ENCODE data around the gene PVR. TPM values are rescaled to one million over a fixed set of nuclear protein-coding genes. Genes with fewer than 3 reads are reported as not detected.

Gene PVR
- total and polyA plus RNA-seq, 10 of the 15 experiments (the other 5 are each of a cell fraction or from before 2014, with no cell fraction given): 0.07 to 4.0 (median 1.9) TPM

GRCh38 chr19:44640518-44640917 is 3.2 kb upstream of the PVR start (continued):
- TF ChIP-seq BCLAF1 (IDR thresholded peaks at IDR 0.05): no peak
- no peak for TF ChIP-seq ZNF207 (IDR thresholded peaks at IDR 0.05; ENCODE audit: borderline replicate concordance)

- H3K9me3 ChIP-seq (replicated peaks; ENCODE audit: control insufficient read depth, insufficient read depth, low read length): no peaks in the 10 kb centered on the region
- intact Hi-C loops (cut with micrococcal nuclease; ENCODE audit: unreplicated experiment): no loop called here
- ChIA-PET POLR2A (no interaction called here), RAD21 (ENCODE audit: unreplicated experiment) (no interaction called here), SMC1A (ENCODE audit: uncharacterized antibody, unreplicated experiment) (no interaction called here), CTCF (interaction anchor here (1.6 kb wide), 2 partner anchors 13 to 70 kb away, joined by 3 to 8 read pairs; no protein-coding TSS in a partner anchor)
- no peaks in the 10 kb centered on the region for H3K79me2 ChIP-seq (ENCODE audit: control insufficient read depth, insufficient read depth, low read length)
- FAIRE-seq (no peak), DNase-seq (ENCODE audit: low read depth, low spot score) (no peak), ATAC-seq (no peak)
- H3K4me2 ChIP-seq (ENCODE audit: control insufficient read depth, insufficient read depth): no peak overlapping the region
- H4K20me1 ChIP-seq (ENCODE audit: control insufficient read depth, insufficient read depth): no peaks in the 10 kb centered on the region
- H3K36me3 ChIP-seq (ENCODE audit: control insufficient read depth in 2 of 2, insufficient read depth in 2 of 2, low read length in 1 of 2): no peaks in the 10 kb centered on the region
- 43% methylated on average over 9 of the region's 9 CpGs for WGBS (ENCODE audit: insufficient coverage, insufficient replicate concordance, low lambda C conversion rate, missing lambda C conversion rate)
- no TSS peak for BruUV-seq (replicated peaks)
- H3K27ac ChIP-seq (ENCODE audit: control insufficient read depth, insufficient read depth): no peak overlapping the region
- H3K27me3 ChIP-seq (replicated peaks in 1 of 2; ENCODE audit: control insufficient read depth in 2 of 2, insufficient read depth in 2 of 2, low read length in 1 of 2): peaks cover 0 to 2% of the 10 kb centered on the region in 2 experiments; a peak in 1 of 4 replicates
- no peaks in the 10 kb centered on the region for H3K4me1 ChIP-seq (ENCODE audit: control insufficient read depth, insufficient read depth, low read length)
- in situ Hi-C loops (cut with MboI): no loop called here
- H3K9ac ChIP-seq (ENCODE audit: control insufficient read depth, insufficient read depth, low read length): no peak overlapping the region
- H2AFZ ChIP-seq (ENCODE audit: control insufficient read depth, low read depth, low read length): no peak overlapping the region
- H3K4me3 ChIP-seq: no peak overlapping the region
- TF ChIP-seq CEBPZ (IDR thresholded peaks at IDR 0.05; ENCODE audit: low read depth, low read length) (no peak), SMAD5 (IDR thresholded peaks at IDR 0.05; ENCODE audit: low read depth) (no peak), USF2 (IDR thresholded peaks at IDR 0.05; ENCODE audit: borderline replicate concordance, low read depth, low read length) (no peak), DPF2 (IDR thresholded peaks at IDR 0.05) (no peak), ZBED1 (IDR thresholded peaks at IDR 0.05; ENCODE audit: borderline replicate concordance) (no peak), NR2C1 (IDR thresholded peaks at IDR 0.05) (no peak), JUNB (IDR thresholded peaks at IDR 0.05) (no peak), LARP7 (IDR thresholded peaks at IDR 0.05) (no peak), SP1 (IDR thresholded peaks at IDR 0.05; ENCODE audit: low read depth, low read length) (no peak), SMC3 (IDR thresholded peaks at IDR 0.05; ENCODE audit: borderline replicate concordance, low read length) (no peak), SUPT20H (IDR thresholded peaks at IDR 0.05; ENCODE audit: borderline replicate concordance, control insufficient read depth, low read depth, low read length) (no peak), ATF2 (IDR thresholded peaks at IDR 0.05; ENCODE audit: low read length) (no peak)
Measured at GRCh38 chr19:44641501-44642265, 2.0 kb upstream of the PVR start.
